D721Med (cell line): ENCODE measurements around the gene VPS16.

Experiments used
- DNase-seq: peaks from one replicate; pipeline ENCODE4 v3.0.0; 2011; ENCODE audit warnings: low spot score; ENCODE audit not compliant: insufficient read length
- FAIRE-seq: peaks from 2 replicates; lab custom pipeline; 2011; peaks lifted over from hg19 to GRCh38; lab: Jason Lieb, UNC
- TF ChIP-seq, protein P1 (sequence below): IDR thresholded peaks from 2 replicates; pipeline ENCODE4 v1.5.1; 2012; ENCODE audit warnings: mild to moderate bottlenecking, control low read depth; ENCODE audit not compliant: insufficient read depth; ENCODE audit errors: missing control alignments

Gene VPS16

GRCh38 chr20:2840138-2840966 lies at the start of gene VPS16, which contains the start of gene PCED1A:
Gene VPS16 (plus strand): TSS chr20:2840745. CDS start chr20:2840775, 30 bp downstream.
Gene PCED1A (minus strand): TSS chr20:2840655. CDS start chr20:2839912, 743 bp downstream.
- DNase-seq: peak; percentile 70
- FAIRE-seq: no peak
- TF ChIP-seq, protein P1, sequence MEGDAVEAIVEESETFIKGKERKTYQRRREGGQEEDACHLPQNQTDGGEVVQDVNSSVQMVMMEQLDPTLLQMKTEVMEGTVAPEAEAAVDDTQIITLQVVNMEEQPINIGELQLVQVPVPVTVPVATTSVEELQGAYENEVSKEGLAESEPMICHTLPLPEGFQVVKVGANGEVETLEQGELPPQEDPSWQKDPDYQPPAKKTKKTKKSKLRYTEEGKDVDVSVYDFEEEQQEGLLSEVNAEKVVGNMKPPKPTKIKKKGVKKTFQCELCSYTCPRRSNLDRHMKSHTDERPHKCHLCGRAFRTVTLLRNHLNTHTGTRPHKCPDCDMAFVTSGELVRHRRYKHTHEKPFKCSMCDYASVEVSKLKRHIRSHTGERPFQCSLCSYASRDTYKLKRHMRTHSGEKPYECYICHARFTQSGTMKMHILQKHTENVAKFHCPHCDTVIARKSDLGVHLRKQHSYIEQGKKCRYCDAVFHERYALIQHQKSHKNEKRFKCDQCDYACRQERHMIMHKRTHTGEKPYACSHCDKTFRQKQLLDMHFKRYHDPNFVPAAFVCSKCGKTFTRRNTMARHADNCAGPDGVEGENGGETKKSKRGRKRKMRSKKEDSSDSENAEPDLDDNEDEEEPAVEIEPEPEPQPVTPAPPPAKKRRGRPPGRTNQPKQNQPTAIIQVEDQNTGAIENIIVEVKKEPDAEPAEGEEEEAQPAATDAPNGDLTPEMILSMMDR: no peak

- DNase-seq: no peak
- FAIRE-seq: no peak
- TF ChIP-seq, protein P1: no peak
Observed at GRCh38 chr20:2793471-2793870, 47.1 kb upstream of the VPS16 start.

DNA sequence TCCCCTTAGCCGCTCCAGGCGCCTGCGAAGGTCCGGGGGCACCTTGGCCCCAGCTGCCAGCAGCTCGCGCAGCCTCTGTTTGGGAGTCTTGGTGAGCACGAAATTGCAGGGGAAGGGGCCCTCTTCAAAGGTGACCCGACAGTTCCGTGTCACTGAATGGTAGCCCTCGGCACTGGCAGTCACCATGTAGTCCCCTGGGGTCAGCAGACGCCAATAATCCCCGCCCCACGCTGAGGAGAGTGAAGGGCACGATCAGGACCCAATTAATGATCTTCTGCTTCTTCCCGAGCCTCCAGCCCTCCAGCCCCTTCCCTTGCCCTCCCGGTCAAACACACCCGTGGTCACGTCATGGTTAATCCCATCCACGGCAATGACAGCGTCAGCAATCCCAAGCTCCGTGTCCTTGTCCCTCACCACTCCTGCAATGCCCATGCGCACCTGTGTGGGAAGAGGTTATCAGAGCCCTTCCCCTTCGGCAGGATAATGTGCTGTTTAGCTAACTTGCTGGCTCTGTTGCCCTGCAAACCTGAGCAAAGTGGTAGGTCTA lies 46.3 kb upstream of the VPS16 start:
- FAIRE-seq: no peak
- no peak for DNase-seq
- TF ChIP-seq, protein P1: no peak

DNA sequence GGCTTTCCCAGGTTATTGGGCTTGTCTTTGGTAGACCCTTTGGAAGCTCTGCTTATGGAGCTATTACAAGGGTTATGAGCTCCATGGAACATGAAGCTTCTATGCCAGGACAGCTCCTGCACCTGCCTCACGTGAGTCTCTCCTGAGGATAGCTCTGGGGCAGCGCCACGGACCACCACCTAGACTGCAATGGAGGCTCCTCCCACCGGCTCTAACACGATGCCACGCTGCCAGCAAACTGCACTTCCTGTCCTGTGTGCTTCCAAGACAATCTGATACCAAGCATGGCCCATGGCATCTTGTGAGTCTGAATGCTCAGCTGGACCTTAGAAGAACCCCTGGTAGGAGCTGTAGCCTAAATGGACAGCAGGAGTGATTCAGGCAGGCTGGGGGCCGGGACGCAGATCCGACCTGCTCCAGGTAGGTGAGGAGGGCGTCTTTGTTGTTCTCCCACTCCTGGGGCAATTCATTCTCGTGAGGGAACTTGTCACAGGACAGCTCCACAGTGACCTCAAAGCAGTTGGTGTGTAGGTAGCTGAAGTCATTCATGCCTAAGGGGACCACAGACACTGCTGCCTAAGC lies 45.6 kb upstream of the VPS16 start:
- DNase-seq (no peak), FAIRE-seq (no peak)
- TF ChIP-seq, protein P1: no peak

- FAIRE-seq: no peak
- TF ChIP-seq, protein P1: no peak
Observed at GRCh38 chr20:2795451-2795850, 45.1 kb upstream of the VPS16 start.

GRCh38 chr20:2796011-2796660 lies 44.4 kb upstream of the VPS16 start:
- no peak for DNase-seq
- no peak for FAIRE-seq
- TF ChIP-seq, protein P1: no peak

More at GRCh38 chr20:2795451-2795850, 45.1 kb upstream of the VPS16 start:
- DNase-seq: no peak
